Erythroblast (primary cell): ENCODE data around the gene ATOH8.

Experiments
- GATA1 ChIP-seq: IDR thresholded peaks from 2 replicates; pipeline ENCODE4 v1.6.1; 2011; ENCODE audit warnings: low read depth, mild to moderate bottlenecking, control low read depth, low read length, moderate library complexity
- POLR2A ChIP-seq: IDR thresholded peaks from 2 replicates; pipeline ENCODE4 v1.6.1; 2011; ENCODE audit warnings: mild to moderate bottlenecking, low read length

DNA sequence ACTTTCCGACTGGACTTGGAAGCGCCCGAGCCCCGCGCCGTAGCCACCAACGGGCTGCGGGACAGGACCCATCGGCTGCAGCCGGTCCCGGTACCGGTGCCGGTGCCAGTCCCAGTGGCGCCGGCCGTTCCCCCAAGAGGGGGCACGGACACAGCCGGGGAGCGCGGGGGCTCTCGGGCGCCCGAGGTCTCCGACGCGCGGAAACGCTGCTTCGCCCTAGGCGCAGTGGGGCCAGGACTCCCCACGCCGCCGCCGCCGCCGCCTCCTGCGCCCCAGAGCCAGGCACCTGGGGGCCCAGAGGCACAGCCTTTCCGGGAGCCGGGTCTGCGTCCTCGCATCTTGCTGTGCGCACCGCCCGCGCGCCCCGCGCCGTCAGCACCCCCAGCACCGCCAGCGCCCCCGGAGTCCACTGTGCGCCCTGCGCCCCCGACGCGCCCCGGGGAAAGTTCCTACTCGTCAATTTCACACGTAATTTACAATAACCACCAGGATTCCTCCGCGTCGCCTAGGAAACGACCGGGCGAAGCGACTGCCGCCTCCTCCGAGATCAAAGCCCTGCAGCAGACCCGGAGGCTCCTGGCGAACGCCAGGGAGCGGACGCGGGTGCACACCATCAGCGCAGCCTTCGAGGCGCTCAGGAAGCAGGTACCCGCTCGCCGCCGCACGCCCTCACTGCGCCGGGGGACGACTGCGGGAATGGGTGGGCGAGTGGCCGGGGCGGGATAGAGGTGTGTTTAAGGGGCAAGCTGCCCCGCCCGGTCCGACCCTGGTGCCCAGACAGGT, 713 bp downstream of the ATOH8 start:
- no peak for TF ChIP-seq POLR2A
- TF ChIP-seq GATA1: no peak
